Stimulated activated CD4-positive, alpha-beta T cell treated with anti-CD3 and anti-CD28 coated beads, Interleukin-15, amount 100 ng/mL, for 24 hours (primary cell): ENCODE measurements around the gene PEA15.

ENCODE experiments used
- DNase-seq: peaks from one replicate; pipeline ENCODE4 v3.0.0-alpha.2; 2020

Gene PEA15

DNA sequence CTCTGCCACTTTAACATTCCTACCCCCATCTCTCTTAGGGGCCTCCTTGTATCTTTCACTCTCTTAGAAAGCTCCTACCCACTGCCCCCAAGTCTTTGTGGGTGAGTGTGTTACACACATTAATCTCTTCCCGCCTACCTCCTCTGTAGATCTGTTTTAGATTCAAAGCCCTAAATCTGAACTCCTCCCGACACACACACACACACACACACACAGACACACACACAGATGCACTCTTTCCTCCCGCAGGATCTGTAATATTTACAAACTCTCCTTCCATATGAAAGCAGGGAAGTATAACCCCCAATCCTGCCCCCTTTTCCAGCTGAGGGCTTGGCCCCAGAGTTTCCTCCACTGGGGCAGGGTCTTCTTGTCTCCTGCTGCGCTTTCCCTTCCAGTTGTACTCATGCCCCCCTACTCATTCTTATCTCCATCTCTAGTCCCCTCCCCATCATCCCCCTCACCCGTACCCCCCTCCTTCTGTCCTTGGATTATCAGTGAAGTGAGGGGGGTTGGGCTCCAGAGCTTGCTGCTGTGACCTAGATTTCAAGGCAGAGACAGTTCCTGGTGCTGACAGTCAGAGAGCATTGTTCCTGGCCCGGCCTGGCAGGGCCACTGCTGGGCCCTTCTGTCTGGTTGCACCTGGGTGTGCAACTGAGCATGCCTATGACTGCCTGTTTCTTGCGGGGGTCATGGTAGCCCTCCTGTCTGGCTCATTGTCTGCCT lies 4.3 kb downstream of the PEA15 start:
- no peak for DNase-seq

DNA sequence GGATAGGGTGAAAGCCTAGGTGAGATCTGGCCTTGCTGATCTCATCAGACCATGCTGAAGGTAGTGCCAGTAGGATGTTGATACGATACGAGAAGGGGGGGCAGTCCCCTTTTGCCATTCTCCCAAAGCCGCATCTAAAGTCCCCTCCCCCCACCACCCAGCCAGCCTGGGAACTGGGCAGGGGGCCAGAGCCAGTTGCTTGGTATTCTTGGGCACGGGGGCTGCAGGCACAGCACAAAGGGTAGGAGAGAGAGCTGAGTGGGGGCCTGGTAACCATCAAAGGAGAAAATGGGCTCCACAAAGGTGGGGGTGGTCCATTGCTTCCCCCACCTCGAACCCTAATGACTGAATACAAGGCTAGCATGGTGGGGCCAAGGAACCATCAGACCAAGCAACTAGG lies 5.4 kb downstream of the PEA15 start:
- DNase-seq = no peak

DNA sequence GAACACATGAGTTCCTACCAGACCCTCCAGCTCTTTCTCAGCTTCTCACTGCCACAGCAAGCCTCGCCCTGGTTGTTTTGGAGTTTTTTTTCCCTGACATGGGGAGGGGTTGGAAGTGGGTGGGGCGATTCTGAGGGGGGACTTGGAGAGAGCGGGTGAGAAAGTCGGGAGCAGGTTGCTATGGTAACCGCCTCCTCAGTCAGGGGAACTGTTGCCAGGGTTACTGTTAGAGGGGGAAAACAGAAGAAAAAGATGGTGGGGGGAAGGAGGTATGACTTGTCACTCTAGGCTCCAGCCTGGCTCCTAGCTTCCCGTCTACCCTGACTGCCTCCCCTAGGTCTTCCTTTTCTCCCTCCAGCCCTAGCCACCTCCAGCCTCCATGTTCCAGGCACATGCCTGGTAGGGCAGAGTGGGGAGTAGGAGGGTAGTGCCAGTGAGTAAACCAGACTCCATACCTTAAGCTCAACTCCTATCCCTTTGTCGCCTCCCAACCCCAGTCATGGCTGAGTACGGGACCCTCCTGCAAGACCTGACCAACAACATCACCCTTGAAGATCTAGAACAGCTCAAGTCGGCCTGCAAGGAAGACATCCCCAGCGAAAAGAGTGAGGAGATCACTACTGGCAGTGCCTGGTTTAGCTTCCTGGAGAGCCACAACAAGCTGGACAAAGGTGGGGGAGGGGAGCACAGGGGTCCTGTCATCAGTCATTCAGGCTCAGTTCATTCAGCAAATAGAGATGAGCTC lies 6.0 kb downstream of the PEA15 start:
- no peak for DNase-seq

DNA sequence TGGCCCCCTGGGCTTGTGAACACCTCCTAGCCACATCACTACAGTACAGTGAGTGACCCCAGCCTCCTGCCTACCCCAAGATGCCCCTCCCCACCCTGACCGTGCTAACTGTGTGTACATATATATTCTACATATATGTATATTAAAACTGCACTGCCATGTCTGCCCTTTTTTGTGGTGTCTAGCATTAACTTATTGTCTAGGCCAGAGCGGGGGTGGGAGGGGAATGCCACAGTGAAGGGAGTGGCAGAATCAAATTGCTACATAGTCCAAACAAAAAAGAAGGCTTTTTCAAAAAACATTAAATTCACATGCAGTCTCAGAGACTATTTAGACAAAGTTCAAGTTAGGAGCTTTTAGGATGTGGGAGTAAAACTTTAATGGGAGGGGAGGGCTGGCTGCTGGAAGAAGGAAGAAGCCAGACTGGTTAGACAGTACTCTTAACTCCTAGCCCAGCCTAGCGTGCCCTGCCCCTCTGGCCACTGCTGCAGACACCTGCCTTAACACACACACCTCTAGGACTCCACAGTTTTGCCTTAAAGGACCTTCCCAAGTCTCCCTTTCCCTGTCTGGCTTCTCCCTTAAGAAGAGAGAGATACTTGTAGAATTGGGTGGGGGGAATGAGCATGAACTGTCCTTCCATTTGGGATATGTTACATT lies 9.4 kb downstream of the PEA15 start:
- no peak for DNase-seq

DNA sequence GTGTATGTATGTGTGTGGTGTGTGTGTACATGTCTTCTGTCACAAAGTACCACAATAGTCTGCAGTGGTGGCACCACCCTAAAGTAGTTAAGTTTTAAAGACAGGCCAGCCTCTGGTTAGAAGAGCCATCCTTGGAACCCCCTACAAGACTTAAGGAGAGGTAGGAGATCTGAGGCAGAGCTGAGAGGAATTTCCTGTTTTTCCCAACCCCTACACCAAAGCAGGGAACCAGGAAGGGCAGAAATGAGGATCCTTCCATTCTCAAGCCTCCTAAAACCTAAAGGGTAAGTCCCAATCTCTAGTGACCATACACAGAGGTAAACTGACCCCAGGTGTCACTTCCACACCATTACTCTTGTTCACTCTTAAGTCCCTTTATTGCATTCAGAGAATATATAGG lies 11.1 kb downstream of the PEA15 start:
- no peak for DNase-seq

DNA sequence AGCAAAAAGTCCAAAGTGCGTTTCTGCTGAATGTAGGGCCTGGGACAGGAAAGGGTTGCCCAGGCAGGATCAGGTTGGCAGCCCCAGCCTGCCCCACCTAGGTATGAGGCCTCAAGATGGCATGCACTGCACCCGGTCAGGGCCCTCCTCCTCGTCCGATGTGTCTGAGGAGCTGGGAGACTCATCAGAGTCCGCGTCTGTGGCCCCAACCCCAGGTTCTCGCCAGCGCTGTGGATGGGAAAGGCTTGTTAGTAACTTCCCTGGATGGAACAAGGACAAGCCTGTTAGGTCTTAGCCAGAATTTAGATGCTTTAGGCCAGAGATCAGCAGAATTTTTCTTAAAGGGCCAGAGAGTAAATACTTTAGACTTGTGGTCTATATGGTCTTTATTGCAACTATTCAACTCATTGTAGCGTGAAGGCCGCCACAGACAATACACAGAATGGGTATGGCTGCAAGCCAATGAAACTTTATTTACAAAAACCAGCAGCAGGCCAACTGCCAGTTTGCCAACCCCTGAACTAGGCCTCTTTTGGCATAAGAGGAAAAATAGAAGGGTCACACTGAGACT lies 12.4 kb downstream of the PEA15 start:
- DNase-seq = no peak

DNA sequence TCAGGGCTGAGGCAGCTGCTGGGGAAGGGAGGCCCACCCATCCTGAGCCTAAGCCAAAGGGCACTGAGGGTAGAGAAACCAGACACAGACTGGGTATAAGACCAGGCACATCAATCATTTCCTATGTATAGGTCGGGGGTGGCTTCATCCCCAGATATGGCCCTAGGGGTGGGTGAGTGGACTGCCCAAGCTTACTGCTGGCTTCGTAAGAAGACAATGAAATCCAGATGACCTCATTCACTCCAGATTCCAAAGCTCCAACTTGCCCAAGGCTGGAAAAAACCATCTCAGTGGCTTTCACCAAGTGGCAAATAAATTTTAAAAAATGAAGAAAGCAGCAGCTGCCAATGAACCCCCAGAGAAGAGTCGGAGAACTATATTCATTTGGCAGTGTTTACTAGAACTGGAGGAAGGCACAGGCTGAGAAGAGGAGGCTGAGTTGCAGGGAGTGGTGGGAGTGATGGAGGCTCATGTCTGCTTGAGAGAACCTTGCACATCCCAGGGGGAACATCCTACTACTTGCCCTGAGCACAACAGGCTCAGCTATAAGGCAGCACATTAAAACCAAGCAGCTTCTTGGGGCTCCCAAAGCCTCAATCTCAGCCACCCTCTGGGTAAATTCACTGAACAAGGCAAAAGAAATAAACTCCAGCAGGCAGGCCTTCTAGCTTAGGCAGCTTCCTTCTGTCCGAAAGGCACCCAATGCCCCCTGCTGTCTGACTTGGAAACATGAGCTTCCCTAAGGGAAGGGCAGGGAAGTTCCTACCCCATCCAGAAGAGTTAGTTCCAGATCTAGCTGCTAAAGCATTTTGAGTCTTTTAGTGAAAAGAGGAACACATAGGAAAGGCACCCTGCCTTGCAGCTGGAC lies 14.1 kb downstream of the PEA15 start:
- no peak for DNase-seq

DNA sequence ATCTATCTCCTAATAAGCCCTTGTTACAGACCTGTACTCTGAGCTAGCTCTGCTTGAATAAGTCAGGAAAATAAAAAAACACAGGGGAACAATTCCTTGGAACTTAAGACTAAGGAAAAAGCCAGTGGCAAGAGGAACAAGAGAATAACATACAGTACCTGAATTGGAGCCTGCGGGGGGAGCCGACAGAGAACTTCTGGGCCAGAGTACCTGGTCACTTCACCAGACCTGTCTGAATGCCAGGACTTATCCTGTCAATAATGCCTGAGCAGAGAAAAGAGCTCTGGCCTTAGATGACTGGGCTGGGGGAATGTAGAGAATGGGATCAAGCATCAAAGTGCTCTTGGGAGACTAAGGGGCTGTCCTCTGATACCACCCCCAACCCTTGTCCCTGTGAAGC lies 15.1 kb downstream of the PEA15 start:
- DNase-seq = no peak

DNA sequence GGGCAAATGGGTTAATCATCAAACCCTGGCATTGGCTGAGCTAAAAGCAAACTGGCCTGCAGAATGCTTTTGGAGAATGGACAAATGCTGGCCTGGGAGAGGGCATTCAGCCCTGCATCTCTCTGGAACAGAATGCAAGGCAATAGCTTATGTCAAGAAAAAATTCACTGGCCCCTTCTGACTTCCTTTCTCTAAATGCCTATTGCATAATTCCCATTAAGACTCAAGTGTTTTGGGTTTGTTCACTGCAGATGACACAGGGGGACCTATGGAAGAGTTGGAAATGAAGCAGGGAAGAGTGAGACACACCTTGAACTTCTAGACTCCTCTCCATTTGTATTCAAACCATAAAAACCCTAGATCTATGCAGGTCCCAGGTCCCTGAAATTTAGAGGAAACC lies 15.9 kb downstream of the PEA15 start:
- no peak for DNase-seq

DNA sequence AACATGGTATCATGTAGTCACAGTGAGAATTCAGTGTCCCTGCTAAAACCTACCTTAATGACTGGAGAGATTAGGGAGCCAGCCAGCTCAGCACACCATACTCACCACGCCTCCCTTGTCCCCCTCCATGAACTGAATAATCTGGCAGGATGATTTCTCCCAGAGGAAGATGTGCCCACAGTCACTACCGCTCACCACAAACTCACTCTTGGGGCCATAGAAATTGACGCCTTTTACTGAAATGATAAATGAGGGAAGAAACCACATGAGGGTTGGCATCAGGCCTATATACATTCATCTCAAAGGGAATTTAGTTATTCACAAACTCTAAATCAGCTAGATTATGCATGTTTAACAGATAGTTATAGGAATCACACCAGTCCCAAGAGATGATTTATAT lies 17.4 kb downstream of the PEA15 start:
- DNase-seq = no peak

DNA sequence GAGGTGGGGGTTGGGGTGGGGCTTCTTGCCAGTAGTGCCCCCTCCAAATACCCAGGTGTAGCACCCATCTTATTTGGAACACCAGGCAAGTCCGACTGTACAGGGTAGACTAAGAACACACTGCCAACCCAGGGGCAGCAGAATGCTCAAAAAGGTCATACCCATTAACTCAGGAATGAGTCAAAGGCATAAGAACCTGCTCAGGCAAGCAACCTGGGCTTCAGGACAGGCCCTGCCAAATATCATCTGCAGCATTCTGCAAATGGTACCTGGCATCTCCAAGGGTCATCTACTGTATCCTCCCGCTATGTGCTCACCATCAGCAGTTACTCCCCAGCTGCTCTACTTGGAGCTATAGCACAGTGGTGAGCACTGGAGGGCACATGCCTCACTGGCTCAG lies 19.4 kb downstream of the PEA15 start:
- no peak for DNase-seq

DNA sequence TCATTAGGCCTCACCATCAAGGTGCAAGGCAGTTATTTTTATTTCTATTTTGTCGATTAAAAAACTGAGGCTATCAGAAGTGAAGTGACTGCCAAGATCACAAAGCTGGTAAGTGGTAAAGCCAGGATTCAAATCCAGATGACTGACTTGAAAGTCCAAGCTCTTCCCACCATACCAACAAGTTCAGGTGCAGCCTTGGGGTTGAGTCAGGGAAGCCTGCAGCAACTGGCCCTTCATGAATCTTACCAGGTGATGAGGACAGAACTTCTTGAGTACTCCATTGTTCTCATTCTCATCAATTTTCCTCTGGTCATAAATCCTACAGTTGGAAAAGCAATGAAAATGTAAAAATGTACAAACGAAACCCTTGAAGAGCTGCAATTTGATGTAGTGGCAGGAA lies 20.2 kb downstream of the PEA15 start:
- DNase-seq = no peak

DNA sequence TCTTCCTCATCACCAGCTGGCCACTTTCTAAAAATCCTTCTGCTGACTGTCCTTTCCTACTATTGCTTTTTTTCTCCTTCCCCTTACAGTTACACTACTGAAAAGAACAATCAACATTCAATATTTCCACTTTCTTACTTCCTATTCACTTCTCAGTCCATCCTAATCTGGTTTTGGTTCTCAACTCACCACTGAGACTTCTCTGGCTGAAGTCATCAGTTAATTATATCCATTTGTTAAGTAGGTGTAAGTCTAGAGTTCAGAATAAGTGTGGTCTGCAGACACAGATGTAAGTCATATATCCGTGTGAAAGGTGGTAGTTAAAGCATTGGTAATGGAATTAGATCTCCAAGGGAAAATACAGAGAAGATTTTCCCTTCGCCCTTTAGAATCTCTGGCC lies 21.4 kb downstream of the PEA15 start:
- no peak for DNase-seq

DNA sequence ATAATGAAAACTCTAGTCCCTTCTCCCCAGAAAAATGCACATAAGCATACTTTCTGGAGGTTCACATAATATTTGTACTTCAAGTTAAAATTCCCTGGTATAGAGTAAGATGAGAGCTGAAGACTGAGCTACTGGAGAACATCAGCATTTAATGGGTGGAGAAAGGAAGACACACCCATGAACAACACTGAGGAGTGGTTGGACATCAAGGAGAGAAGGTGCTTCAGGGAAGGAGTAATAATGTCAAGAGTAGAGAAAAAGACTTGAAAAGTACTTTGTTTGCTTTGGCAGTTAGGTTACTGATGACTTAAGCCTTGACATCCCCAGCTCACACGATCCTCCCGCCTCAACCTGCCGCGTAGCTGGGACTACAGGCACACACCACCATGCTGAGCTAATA lies 21.9 kb downstream of the PEA15 start:
- no peak for DNase-seq

DNA sequence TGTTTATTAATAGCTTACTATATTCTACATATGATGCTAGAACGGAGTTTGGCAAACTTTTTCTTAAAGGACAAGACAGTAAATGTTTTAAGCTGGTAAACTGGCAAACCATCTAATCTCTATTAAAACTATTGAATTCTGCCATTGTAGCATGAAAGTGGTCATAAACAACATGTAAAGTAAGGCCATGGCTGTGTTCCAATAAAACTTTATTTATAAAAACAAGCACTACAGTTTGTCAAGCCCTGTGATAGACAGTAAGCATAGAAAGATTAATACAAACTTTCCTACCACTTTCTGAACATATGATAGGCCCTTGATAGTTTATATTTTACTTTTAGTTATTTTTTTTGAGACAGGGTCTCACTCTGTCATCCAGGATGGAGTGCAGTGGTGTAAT lies 22.4 kb downstream of the PEA15 start:
- DNase-seq = no peak

DNA sequence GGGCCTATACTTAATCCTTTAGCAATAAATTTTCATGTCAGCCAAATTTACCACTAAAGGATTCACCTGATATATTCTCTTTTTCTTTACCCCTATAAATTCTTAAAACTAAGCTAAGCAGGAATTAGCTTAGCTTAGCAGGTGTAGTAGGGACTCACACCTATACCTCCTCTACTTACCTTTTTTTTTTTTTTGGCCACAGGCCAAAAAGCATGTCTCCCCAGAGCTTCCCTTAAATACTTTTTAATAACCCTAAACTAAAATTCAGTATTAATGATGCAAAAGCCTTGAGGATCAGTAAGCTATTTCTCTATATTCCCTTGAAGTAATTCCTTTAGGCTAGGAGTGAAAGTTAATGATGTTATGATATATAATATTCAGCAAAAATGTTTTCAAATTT lies 23.2 kb downstream of the PEA15 start:
- no peak for DNase-seq

DNA sequence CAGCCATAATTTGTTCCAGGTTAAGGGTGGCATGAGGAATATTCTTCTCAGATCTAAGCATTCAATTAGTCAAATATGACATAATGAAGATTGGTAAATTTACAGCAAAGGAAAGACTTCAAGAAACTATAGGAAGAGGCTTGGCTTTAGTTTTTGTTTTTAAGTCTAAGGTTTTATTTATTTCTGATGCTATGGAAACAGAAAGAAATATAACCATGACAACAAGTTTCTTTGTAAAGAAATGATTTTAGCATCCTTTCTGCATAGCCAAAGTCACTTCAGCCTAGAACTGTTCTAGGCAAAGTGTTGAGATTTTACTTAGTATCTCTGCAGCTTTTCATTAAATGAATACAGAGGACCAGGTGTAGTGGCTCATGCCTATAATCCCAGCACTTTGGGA lies 27.7 kb downstream of the PEA15 start:
- no peak for DNase-seq

DNA sequence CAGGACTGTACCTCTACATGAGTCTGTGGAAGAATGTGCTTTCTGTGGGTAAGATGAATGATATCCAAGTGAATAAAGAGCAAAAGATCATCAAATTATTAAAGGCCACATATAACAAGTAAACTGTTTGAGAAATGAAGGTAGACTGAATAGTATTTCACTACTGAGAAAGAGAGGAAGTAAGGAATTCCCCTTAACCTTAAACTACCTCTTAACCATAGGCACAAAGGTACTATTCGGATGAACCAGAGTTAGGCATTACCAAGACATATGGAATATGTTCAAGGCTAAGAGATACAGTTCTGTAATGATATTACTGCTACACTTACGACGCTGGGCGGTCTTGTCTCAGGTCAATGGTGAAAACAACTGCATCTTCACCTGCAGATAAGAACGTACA lies 31.6 kb downstream of the PEA15 start:
- DNase-seq = no peak

DNA sequence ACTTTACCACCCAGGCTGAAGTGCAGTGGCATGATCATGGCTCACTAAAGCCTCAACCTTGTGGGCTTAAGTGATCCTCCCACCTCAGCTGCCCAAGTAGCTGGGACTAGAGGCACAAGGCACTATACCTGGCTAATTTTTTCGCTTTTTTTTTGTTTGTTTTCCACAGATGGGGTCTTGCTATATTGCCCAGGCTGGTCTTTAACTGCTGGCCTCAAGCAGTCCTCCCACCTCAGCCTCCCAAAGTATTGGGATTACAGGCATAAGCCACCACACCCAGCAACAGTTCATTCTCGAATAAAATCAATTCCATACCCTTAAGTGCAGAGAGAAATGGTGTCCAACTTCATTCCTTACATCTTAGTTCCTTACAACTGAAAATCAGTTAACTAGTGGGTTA lies 32.4 kb downstream of the PEA15 start:
- DNase-seq = no peak

DNA sequence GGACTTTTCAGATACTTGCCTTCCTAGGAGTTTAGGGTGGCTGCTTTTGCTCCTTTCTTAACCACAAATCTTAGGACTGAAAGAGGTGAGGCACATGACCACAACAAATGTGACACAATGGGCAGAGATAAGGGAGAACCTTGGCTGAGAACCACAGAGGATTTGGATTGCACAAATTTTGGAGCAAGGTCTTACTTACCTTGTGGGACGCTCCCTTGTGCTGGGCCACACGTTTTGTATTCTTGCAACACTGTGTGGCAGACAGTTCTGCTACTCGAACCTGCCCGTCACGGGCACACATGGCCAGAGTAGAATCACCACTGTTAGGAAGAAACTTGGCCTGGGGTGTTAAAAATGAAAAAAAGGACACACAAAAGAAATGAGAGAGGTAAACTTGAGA lies 33.2 kb downstream of the PEA15 start:
- no peak for DNase-seq

DNA sequence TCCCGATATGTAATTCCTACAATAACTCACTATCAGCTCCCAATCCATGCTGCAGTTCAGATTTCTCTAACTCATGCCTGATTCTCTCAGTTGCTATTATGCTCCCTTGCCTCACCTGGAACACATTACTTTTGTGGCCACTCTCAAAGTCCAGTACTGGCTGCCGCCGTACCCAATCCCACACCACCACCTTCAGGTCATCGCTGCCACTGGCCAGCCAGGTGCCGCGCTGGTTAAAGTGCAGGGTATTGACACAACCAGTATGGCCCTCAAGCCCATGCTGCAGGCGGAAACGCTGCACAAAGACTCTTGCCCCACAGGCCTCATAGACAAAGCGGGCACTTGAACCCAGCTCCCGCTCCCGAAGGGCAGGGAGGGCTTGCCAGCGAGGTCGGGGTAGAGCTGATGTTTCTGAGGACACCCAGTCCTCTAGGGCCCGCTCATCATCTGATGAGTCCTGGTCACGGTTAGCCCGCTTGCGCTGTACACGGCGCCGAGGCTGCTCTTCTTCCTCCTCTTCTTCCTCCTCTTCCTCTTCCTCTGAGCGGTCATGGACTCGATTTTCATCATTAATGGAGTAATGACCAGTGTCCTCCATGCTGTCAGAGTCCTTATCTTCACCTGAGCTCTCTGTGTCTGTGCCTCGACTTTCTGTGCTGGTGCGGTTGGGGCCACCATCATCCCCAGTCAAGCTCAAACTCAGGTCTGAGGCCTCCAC lies 34.6 kb downstream of the PEA15 start:
- DNase-seq = no peak

DNA sequence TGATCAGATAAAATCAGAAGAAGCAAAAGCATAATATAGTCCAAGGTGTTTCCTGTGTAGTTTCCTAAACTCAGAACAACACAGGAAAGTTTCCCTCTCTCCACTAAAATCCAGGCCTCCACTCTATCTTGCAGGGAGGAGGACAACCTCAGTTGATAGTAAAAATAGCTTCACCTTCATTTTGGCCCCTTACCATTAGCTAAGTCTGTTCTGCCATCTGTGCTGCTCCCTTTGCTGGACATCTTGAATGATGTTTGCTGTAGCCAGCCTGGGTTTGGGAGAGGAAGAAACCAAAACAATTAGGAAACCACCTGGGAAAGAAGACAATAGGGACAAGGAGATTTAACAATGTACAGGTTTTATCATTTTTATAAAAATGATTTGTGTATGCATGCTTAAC lies 38.6 kb downstream of the PEA15 start:
- no peak for DNase-seq
